HepG2 (cell line): Measurements from ENCODE around the gene ZNF264. TPM values are rescaled to one million over a fixed set of nuclear protein-coding genes. Genes with fewer than 3 reads are reported as not detected.

Source experiments
- ATF1 ChIP-seq: IDR thresholded peaks from 2 replicates; pipeline ENCODE4 v1.6.1; 2016; ENCODE audit warnings: mild to moderate bottlenecking, control low read depth
- BORCS8-MEF2B ChIP-seq: sonication (generic); formaldehyde crosslinking; IDR thresholded peaks from 2 replicates; pipeline ENCODE4 v1.8.0; 2022; ENCODE audit warnings: mild to moderate bottlenecking, missing genetic modification reagents
- CCAR2 ChIP-seq: fragments of 200-400 bp; formaldehyde crosslinking; optimal IDR thresholded peaks from 2 replicates; pipeline ENCODE3; 2018; ENCODE audit warnings: low read depth, mild to moderate bottlenecking, low read length, moderate library complexity
- CHD2 ChIP-seq: IDR thresholded peaks from 2 replicates; pipeline ENCODE4 v1.6.1; 2011; ENCODE audit warnings: low read depth, low read length, improper control_type of control experiment
- EHMT2 ChIP-seq: fragments of 200-600 bp; sonication (generic); IDR thresholded peaks from 2 replicates; pipeline ENCODE4 v1.7.0; 2017; ENCODE audit warnings: antibody characterized with exemption, low read depth, low read length, borderline replicate concordance
- ETV5 ChIP-seq: IDR thresholded peaks from 2 replicates; pipeline ENCODE4 v1.6.1; 2018; ENCODE audit warnings: missing biosample characterization, missing genetic modification reagents, inconsistent platforms, borderline replicate concordance
- FIP1L1 ChIP-seq: fragments of 200-400 bp; formaldehyde crosslinking; IDR thresholded peaks from 2 replicates; pipeline ENCODE4 v1.6.1; 2018; ENCODE audit warnings: low read depth, mild to moderate bottlenecking, low read length, moderate library complexity, borderline replicate concordance; ENCODE audit not compliant: insufficient read depth
- GZF1 ChIP-seq: sonication (generic); formaldehyde crosslinking; IDR thresholded peaks from 2 replicates; pipeline ENCODE4 v1.5.1; 2020; ENCODE audit warnings: mild to moderate bottlenecking, missing genetic modification reagents
- KAT2B ChIP-seq: fragments of 150-350 bp; IDR thresholded peaks from 2 replicates; pipeline ENCODE4 v1.6.1; 2014; ENCODE audit warnings: low read depth, low read length, borderline replicate concordance
- KDM4B ChIP-seq: sonication (generic); formaldehyde crosslinking; IDR thresholded peaks from 2 replicates; pipeline ENCODE4 v1.4.0; 2020; ENCODE audit warnings: missing genetic modification reagents
- KLF6 ChIP-seq: IDR thresholded peaks from 2 replicates; pipeline ENCODE4 v1.8.0; 2016; ENCODE audit warnings: missing biosample characterization, missing genetic modification reagents
- MAF1 ChIP-seq: sonication (generic); formaldehyde crosslinking; IDR thresholded peaks from 2 replicates; pipeline ENCODE4 v1.5.0; 2020; ENCODE audit warnings: missing genetic modification reagents, borderline replicate concordance
- MED13 ChIP-seq: sonication (generic); formaldehyde crosslinking; IDR thresholded peaks from 2 replicates; pipeline ENCODE4 v1.5.0; 2020; ENCODE audit warnings: missing genetic modification reagents
- MZF1 ChIP-seq: sonication (generic); formaldehyde crosslinking; IDR thresholded peaks from 2 replicates; pipeline ENCODE4 v1.8.1; 2023; ENCODE audit warnings: mild to moderate bottlenecking, missing genetic modification reagents, borderline replicate concordance
- NKX3-1 ChIP-seq: sonication (generic); formaldehyde crosslinking; IDR thresholded peaks from 2 replicates; pipeline ENCODE4 v1.5.0; 2020; ENCODE audit warnings: missing genetic modification reagents
- NR3C1 ChIP-seq: sonication (generic); formaldehyde crosslinking; IDR thresholded peaks from 2 replicates; pipeline ENCODE4 v1.4.0; 2020; ENCODE audit warnings: missing genetic modification reagents
- PHF20 ChIP-seq: sonication (generic); formaldehyde crosslinking; IDR thresholded peaks from 2 replicates; pipeline ENCODE4 v1.5.0; 2020; ENCODE audit warnings: mild to moderate bottlenecking, missing genetic modification reagents
- RBFOX2 ChIP-seq: fragments of 200-400 bp; formaldehyde crosslinking; IDR thresholded peaks from 2 replicates; pipeline ENCODE4 v1.6.1; 2017; ENCODE audit warnings: low read depth, mild to moderate bottlenecking, low read length
- REPIN1 ChIP-seq: sonication (generic); formaldehyde crosslinking; IDR thresholded peaks from 2 replicates; pipeline ENCODE4 v1.8.0; 2022; ENCODE audit warnings: missing genetic modification reagents, low read depth, mild to moderate bottlenecking, borderline replicate concordance
- THAP11 ChIP-seq: IDR thresholded peaks from 2 replicates; pipeline ENCODE4 v1.6.1; 2016; ENCODE audit warnings: missing biosample characterization, missing genetic modification reagents
- TRIM22 ChIP-seq: fragments of 450-650 bp; IDR thresholded peaks from 2 replicates; pipeline ENCODE4 v1.6.1; 2017
- ZBTB38 ChIP-seq: sonication (generic); formaldehyde crosslinking; IDR thresholded peaks from 2 replicates; pipeline ENCODE4 v1.5.1; 2020; ENCODE audit warnings: mild to moderate bottlenecking, missing genetic modification reagents
- ZBTB42 ChIP-seq: sonication (generic); formaldehyde crosslinking; IDR thresholded peaks from 2 replicates; pipeline ENCODE4 v1.5.0; 2020; ENCODE audit warnings: mild to moderate bottlenecking, missing genetic modification reagents
- ZNF18 ChIP-seq: sonication (generic); formaldehyde crosslinking; IDR thresholded peaks from 2 replicates; pipeline ENCODE4 v1.8.0; 2022; ENCODE audit warnings: mild to moderate bottlenecking, missing genetic modification reagents; ENCODE audit not compliant: insufficient replicate concordance
- ZNF253 ChIP-seq: sonication (generic); formaldehyde crosslinking; IDR thresholded peaks from 2 replicates; pipeline ENCODE4 v1.8.0; 2022; ENCODE audit warnings: mild to moderate bottlenecking, missing genetic modification reagents, borderline replicate concordance
- ZNF430 ChIP-seq: sonication (generic); formaldehyde crosslinking; IDR thresholded peaks from 2 replicates; pipeline ENCODE4 v1.9.0; 2021; ENCODE audit warnings: mild to moderate bottlenecking, missing genetic modification reagents
- ZNF501 ChIP-seq: sonication (generic); formaldehyde crosslinking; IDR thresholded peaks from 2 replicates; pipeline ENCODE4 v1.5.1; 2020; ENCODE audit warnings: mild to moderate bottlenecking, moderate library complexity, missing genetic modification reagents
- ZNF547 ChIP-seq: sonication (generic); formaldehyde crosslinking; IDR thresholded peaks from 2 replicates; pipeline ENCODE4 v1.5.1; 2020; ENCODE audit warnings: mild to moderate bottlenecking, missing genetic modification reagents
- ZNF569 ChIP-seq: sonication (generic); formaldehyde crosslinking; IDR thresholded peaks from 2 replicates; pipeline ENCODE4 v1.5.0; 2020; ENCODE audit warnings: mild to moderate bottlenecking, missing genetic modification reagents, moderate library complexity, borderline replicate concordance
- ZNF740 ChIP-seq: sonication (generic); formaldehyde crosslinking; IDR thresholded peaks from 2 replicates; pipeline ENCODE4 v1.4.0; 2020; ENCODE audit warnings: missing genetic modification reagents
- ZNF883 ChIP-seq: sonication (generic); formaldehyde crosslinking; IDR thresholded peaks from 2 replicates; pipeline ENCODE4 v1.5.1; 2020; ENCODE audit warnings: mild to moderate bottlenecking, missing genetic modification reagents; ENCODE audit errors: not compliant biosample characterization
- polyA plus RNA-seq, 8 experiments: library from polyadenylated mRNA; depleted of rRNA in 3 of 8; stranded (reverse) in 7 of 8; unstranded in 1 of 8; fragments of >200 nt; fragmentation: Illumina TruSeq in 4 of 8; extraction: Trizol in 4 of 8; gene quantifications; 2 replicates each; pipeline versions ENCODE4 v1.2.1 to v1.2.3, GENCODE V29; 2011 to 2016; ENCODE audit warnings: low read depth in 4 of 8, missing spikeins in 1 of 8, mixed read lengths in 1 of 8; ENCODE audit not compliant: insufficient read depth in 1 of 8
- total RNA-seq, 5 experiments: library from RNA; depleted of rRNA; stranded (reverse); fragments of >200 nt; fragmentation: Illumina TruSeq; extraction: Trizol; gene quantifications; 2 replicates each; pipeline ENCODE4 v1.2.3, GENCODE V29; 2016; ENCODE audit warnings: low read depth in 1 of 5

The ZNF264 gene
- total and polyA plus RNA-seq, 2 of the 13 experiments (the other 11 are each of a cell fraction or from before 2014, with no cell fraction given) = 3.5 to 17.6 TPM

GRCh38 chr19:57245959-57246358 is 54.7 kb downstream of the ZNF264 start (continued):
- TF ChIP-seq TRIM22 (no peak), EHMT2 (no peak), ETV5 (CRISPR knock-in tag) (no peak; the same call in 1 of the 2 replicates), THAP11 (peak; percentile 74), NR3C1 (CRISPR knock-in tag) (no peak), GZF1 (CRISPR knock-in tag) (no peak), ZBTB42 (CRISPR knock-in tag) (no peak), REPIN1 (CRISPR knock-in tag) (no peak), ZNF18 (CRISPR knock-in tag) (no peak), MZF1 (no peak), ZNF430 (CRISPR knock-in tag) (no peak), BORCS8-MEF2B (CRISPR knock-in tag) (no peak), ZNF547 (no peak), RBFOX2 (no peak), NKX3-1 (CRISPR knock-in tag) (no peak), CHD2 (no peak), KLF6 (CRISPR knock-in tag) (no peak), ZNF569 (CRISPR knock-in tag) (no peak), ATF1 (no peak), FIP1L1 (no peak), ZBTB38 (no peak), ZNF740 (no peak), ZNF501 (CRISPR knock-in tag) (no peak), KAT2B (no peak), ZNF253 (CRISPR knock-in tag) (no peak), PHF20 (CRISPR knock-in tag) (no peak), ZNF883 (no peak), KDM4B (CRISPR knock-in tag) (no peak), MAF1 (CRISPR knock-in tag) (no peak), CCAR2 (no peak), MED13 (CRISPR knock-in tag) (no peak)
